IPS DF 6.9 (cell line): Measurements from ENCODE around the gene CREB3L1.
A peak's percentile ranks its signal among the peaks of the same experiment; 100 is the strongest.

ENCODE experiments used
- DNase-seq: peaks from one replicate; pipeline ENCODE4 v3.0.0-alpha.2; 2013; ENCODE audit warnings: low read depth, low spot score
- H3K27ac ChIP-seq: one replicate; pipeline ENCODE4 v1.5.1; 2013; ENCODE audit warnings: low read length, control low read depth
- H3K27me3 ChIP-seq: 2 replicates; pipeline ENCODE4 v1.6.1; 2013; ENCODE audit warnings: mild to moderate bottlenecking, low read length; ENCODE audit not compliant: control insufficient read depth, insufficient read depth
- H3K36me3 ChIP-seq: 2 replicates; pipeline ENCODE4 v1.6.1; 2013; ENCODE audit warnings: low read length; ENCODE audit not compliant: control insufficient read depth, insufficient read depth
- H3K4me1 ChIP-seq: 2 replicates; pipeline ENCODE4 v1.6.1; 2013; ENCODE audit warnings: low read length; ENCODE audit not compliant: control insufficient read depth, insufficient read depth
- H3K4me3 ChIP-seq: 2 replicates; pipeline ENCODE4 v1.5.1; 2013; ENCODE audit warnings: mild to moderate bottlenecking, low read length
- H3K9me3 ChIP-seq: 2 replicates; pipeline ENCODE4 v1.6.1; 2013; ENCODE audit warnings: low read length, inconsistent platforms; ENCODE audit not compliant: control insufficient read depth, insufficient read depth
- WGBS: extraction: QIAGEN DNeasy Blood & Tissue Kit; methylation state at CpG from one replicate; pipeline ENCODE4 v1.1.7; 2013; ENCODE audit warnings: mixed read lengths, missing lambda C conversion rate; ENCODE audit not compliant: insufficient read length, insufficient coverage; 5-methylcytosine and 5-hydroxymethylcytosine counted together

The CREB3L1 gene

GRCh38 chr11:46277622-46278386 is at the start of gene CREB3L1:
CREB3L1 (plus strand) TSS chr11:46277662; CDS start chr11:46278112, 450 bp downstream.
- peaks cover 9% of the 10 kb centered on the region; the same call in 1 of the 2 replicates for H3K4me1 ChIP-seq
- H3K4me3 ChIP-seq: peak within 1 kb of the TSS; percentile 65
- no peak for DNase-seq
- no CpG with 5 or more reads among the region's 61 CpGs for WGBS
- H3K27me3 ChIP-seq: no peaks in the 10 kb centered on the region
- no peaks in the 10 kb centered on the region for H3K9me3 ChIP-seq
- no peaks in the 10 kb centered on the region for H3K36me3 ChIP-seq
- no peak within 1 kb of the TSS for H3K27ac ChIP-seq

- Histone ChIP-seq H3K4me1 (peaks cover 2% of the 10 kb centered on the region; the same call in 1 of the 2 replicates), H3K27me3 (no peaks in the 10 kb centered on the region; the same call in 1 of the 2 replicates), H3K4me3 (no peak overlapping the region), H3K9me3 (no peaks in the 10 kb centered on the region), H3K27ac (no peak overlapping the region), H3K36me3 (no peaks in the 10 kb centered on the region)
- DNase-seq: no peak
- WGBS: 100% methylated on average over 5 of the region's 13 CpGs
These were observed 48.2 kb upstream of the CREB3L1 start for GRCh38 chr11:46229230-46229629.

GRCh38 chr11:46234311-46234710 is 43.2 kb upstream of the CREB3L1 start:
- H3K27ac ChIP-seq: no peak overlapping the region

GRCh38 chr11:46235777-46236688 is 41.4 kb upstream of the CREB3L1 start:
- WGBS: no CpG with 5 or more reads among the region's 1 CpG
- no peak overlapping the region for H3K4me3 ChIP-seq
- no peaks in the 10 kb centered on the region for H3K36me3 ChIP-seq
- no peak for DNase-seq
- H3K9me3 ChIP-seq: no peaks in the 10 kb centered on the region
- H3K4me1 ChIP-seq: peaks cover 6% of the 10 kb centered on the region; the same call in 1 of the 2 replicates
- H3K27me3 ChIP-seq: peaks cover 4% of the 10 kb centered on the region; the same call in 1 of the 2 replicates
- no peak overlapping the region for H3K27ac ChIP-seq

More at GRCh38 chr11:46234311-46234710, 43.2 kb upstream of the CREB3L1 start:
- Histone ChIP-seq H3K9me3 (no peaks in the 10 kb centered on the region), H3K4me3 (no peak overlapping the region), H3K4me1 (peaks cover 6% of the 10 kb centered on the region; the same call in 1 of the 2 replicates), H3K27me3 (peaks cover 4% of the 10 kb centered on the region; the same call in 1 of the 2 replicates), H3K36me3 (no peaks in the 10 kb centered on the region)
- DNase-seq: no peak
- no CpG with 5 or more reads among the region's 12 CpGs for WGBS

- Histone ChIP-seq H3K4me1 (peaks cover 6% of the 10 kb centered on the region; the same call in 1 of the 2 replicates), H3K4me3 (peak overlapping the region; percentile 34; the same call in 1 of the 2 replicates), H3K9me3 (no peaks in the 10 kb centered on the region), H3K36me3 (no peaks in the 10 kb centered on the region), H3K27ac (no peak overlapping the region), H3K27me3 (peaks cover 4% of the 10 kb centered on the region; the same call in 1 of the 2 replicates)
- no peak for DNase-seq
- WGBS: no CpG with 5 or more reads among the region's 5 CpGs
These were observed 40.6 kb upstream of the CREB3L1 start for GRCh38 chr11:46236918-46237247.

GRCh38 chr11:46237248-46238077 is 40.0 kb upstream of the CREB3L1 start:
- H3K9me3 ChIP-seq: no peaks in the 10 kb centered on the region
- peaks cover 4% of the 10 kb centered on the region; the same call in 1 of the 2 replicates for H3K27me3 ChIP-seq
- H3K4me1 ChIP-seq: peaks cover 7% of the 10 kb centered on the region; the same call in 1 of the 2 replicates
- no peak for DNase-seq
- no peaks in the 10 kb centered on the region for H3K36me3 ChIP-seq
- no peak overlapping the region for H3K27ac ChIP-seq
- no CpG with 5 or more reads among the region's 59 CpGs for WGBS
- peak overlapping the region; percentile 34; the same call in 1 of the 2 replicates for H3K4me3 ChIP-seq

GRCh38 chr11:46238078-46238966 is 39.1 kb upstream of the CREB3L1 start:
- Histone ChIP-seq H3K27me3 (peaks cover 4% of the 10 kb centered on the region; the same call in 1 of the 2 replicates), H3K4me3 (peak overlapping the region; percentile 34; the same call in 1 of the 2 replicates), H3K36me3 (no peaks in the 10 kb centered on the region), H3K27ac (no peak overlapping the region), H3K9me3 (no peaks in the 10 kb centered on the region), H3K4me1 (peaks cover 9% of the 10 kb centered on the region; the same call in 1 of the 2 replicates)
- no CpG with 5 or more reads among the region's 70 CpGs for WGBS
- no peak for DNase-seq

- Histone ChIP-seq H3K27ac (no peak overlapping the region), H3K4me1 (peaks cover 8% of the 10 kb centered on the region; the same call in 1 of the 2 replicates), H3K27me3 (peaks cover 4% of the 10 kb centered on the region; the same call in 1 of the 2 replicates), H3K36me3 (no peaks in the 10 kb centered on the region), H3K9me3 (no peaks in the 10 kb centered on the region), H3K4me3 (peak overlapping the region; percentile 34; the same call in 1 of the 2 replicates)
- DNase-seq: peak; percentile 82
- no CpG with 5 or more reads among the region's 46 CpGs for WGBS
These were observed 38.3 kb upstream of the CREB3L1 start for GRCh38 chr11:46238967-46239800.
